ES-I3 (cell line): ENCODE results near the gene ARHGAP11A.
"Not testable (repeated sequence)": the region's sequence is repeated elsewhere in the genome, so short reads cannot be mapped to it uniquely, and the experiment has no call there.

ENCODE experiments used
- H3K36me3 ChIP-seq: 2 replicates; pipeline ENCODE4 v1.6.1; 2013; ENCODE audit warnings: mild to moderate bottlenecking, low read length, control low read depth, moderate library complexity; ENCODE audit not compliant: insufficient read depth
- H3K4me1 ChIP-seq: 2 replicates; pipeline ENCODE4 v1.6.1; 2013; ENCODE audit warnings: mild to moderate bottlenecking, control low read depth, low read length; ENCODE audit not compliant: insufficient read depth
- H3K9ac ChIP-seq: 2 replicates; pipeline ENCODE4 v1.6.1; 2013; ENCODE audit warnings: low read depth, mild to moderate bottlenecking, low read length, moderate library complexity
- H3K9me3 ChIP-seq: 2 replicates; pipeline ENCODE4 v1.6.1; 2013; ENCODE audit warnings: mild to moderate bottlenecking, low read length, moderate library complexity; ENCODE audit not compliant: control insufficient read depth, insufficient read depth

The ARHGAP11A gene

GRCh38 chr15:32615051-32615870 is at the start of gene ARHGAP11A:
Gene ARHGAP11A, plus strand, starts transcription at chr15:32615504. Its CDS starts 708 bp downstream, at chr15:32616212.
- not testable (repeated sequence) for H3K9me3 ChIP-seq, H3K36me3 ChIP-seq, H3K4me1 ChIP-seq
- peak within 1 kb of the TSS; percentile 58 for H3K9ac ChIP-seq

DNA sequence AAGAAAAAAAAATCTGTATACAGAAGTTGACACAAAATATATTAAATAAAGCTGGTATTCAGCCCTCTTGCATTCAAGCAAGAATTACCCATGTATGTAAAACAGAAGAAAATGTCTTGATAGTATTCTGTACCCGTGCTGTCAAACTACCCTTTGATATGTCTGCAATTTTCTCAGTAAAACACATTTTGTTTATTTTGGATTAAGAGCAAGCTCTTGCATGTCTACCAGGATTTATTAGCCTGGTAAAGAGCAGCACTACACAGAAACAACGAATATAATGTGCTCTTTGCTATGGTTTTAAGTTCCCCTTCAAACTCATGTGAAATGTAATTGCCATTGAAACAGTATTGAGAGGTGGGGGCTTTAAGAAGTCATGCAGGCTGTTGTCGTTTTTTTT is 46.3 kb upstream of the ARHGAP11A start:
- not testable (repeated sequence) for H3K36me3 ChIP-seq, H3K9ac ChIP-seq, H3K9me3 ChIP-seq, H3K4me1 ChIP-seq

- H3K4me1 ChIP-seq, H3K9ac ChIP-seq, H3K36me3 ChIP-seq, H3K9me3 ChIP-seq: not testable (repeated sequence)
Measured at GRCh38 chr15:32578482-32578881, 36.8 kb upstream of the ARHGAP11A start.

- H3K4me1 ChIP-seq, H3K9me3 ChIP-seq, H3K36me3 ChIP-seq, H3K9ac ChIP-seq: not testable (repeated sequence)
Measured at GRCh38 chr15:32585844-32586243, 29.5 kb upstream of the ARHGAP11A start.

DNA sequence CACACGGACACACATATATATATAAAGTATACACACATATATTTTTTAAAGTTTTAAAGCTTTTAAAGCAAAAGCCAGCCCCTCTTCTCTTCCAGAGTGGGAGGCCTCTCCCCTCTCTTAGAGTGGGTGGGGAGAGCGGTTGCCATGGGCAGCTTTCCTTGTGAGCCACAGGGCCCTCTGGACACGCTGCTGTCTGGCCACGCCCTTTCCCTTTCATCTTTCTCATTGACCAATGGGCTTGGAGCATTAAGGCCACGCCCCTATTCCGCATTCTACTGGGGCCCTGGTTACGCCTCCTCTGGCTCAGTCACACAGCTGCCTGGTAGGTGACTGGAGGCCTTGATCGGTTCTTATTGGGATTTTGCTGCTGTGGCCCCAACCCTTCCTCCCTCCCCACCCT is 22.2 kb upstream of the ARHGAP11A start, which contains the start of gene GOLGA8N:
Gene GOLGA8N, plus strand, starts transcription at position 306 of the 400 bp plus-strand sequence.
- not testable (repeated sequence) for H3K9ac ChIP-seq, H3K36me3 ChIP-seq, H3K9me3 ChIP-seq, H3K4me1 ChIP-seq

DNA sequence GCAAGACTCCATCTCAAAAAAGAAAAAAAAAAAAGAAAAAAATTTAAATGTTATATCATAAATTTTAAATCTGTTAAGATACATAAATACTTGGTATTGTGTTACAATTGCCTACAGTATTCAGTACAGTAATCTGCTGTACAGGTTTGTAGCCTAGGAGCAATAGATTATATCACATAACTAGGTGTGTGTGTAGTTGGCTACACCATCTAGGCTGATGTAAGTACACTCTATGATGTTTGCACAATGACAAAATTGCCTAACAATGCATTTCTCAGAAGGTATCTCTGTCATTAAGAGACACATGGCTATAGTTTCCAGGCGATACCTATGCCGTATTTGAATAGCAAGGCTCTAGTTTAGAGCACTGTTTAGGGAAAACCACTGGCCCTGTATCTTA is 5.8 kb upstream of the ARHGAP11A start:
- not testable (repeated sequence) for H3K36me3 ChIP-seq, H3K9me3 ChIP-seq, H3K4me1 ChIP-seq, H3K9ac ChIP-seq

DNA sequence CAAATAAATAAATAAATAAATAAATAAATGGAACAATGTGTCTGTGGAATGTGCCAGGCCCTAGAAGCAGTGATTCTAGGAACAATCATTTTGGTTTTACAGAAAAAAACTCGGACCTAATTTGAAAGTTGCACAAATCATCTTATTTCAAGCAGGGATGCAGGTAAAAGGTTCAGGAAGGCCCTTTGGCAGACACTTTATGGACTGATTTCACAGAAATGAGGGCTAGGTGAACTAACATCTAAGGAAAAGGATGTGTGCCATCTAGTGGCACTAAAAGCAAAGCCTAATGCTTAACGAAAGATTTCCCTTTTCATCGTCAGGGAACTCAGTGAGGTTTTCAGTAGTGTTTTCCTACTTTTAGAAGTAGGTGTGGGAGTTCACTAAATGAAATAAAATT is 4.6 kb upstream of the ARHGAP11A start:
- not testable (repeated sequence) for H3K36me3 ChIP-seq, H3K4me1 ChIP-seq, H3K9ac ChIP-seq, H3K9me3 ChIP-seq

- H3K36me3 ChIP-seq, H3K9me3 ChIP-seq, H3K4me1 ChIP-seq: not testable (repeated sequence)
- peak overlapping the region; percentile 58 for H3K9ac ChIP-seq
Measured at GRCh38 chr15:32614712-32615050, 623 bp upstream of the ARHGAP11A start.

DNA sequence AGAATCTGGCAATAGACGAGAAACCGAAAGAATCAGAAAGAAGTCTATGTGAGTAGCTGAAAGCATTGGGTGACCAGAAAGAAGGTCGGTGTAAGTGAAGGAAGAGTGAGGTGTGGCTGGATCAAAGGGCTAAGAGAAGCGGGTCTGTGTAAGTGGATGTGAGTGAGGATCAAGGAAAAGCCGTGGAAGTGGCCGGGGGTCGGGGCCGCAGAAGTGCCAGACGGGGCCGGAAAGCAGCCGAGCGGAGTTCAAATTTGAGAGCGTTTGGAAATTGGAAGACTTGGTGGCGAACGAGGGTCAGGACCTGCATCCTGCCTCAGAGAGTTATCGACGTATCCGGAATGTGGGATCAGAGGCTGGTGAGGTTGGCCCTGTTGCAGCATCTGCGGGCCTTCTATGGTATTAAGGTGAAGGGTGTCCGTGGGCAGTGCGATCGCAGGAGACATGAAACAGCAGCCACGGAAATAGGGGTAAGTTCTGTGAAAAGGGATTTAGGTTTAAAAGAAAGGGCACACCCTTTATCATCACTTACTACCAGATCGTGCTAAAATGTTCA is 645 bp downstream of the ARHGAP11A start:
- H3K36me3 ChIP-seq, H3K9me3 ChIP-seq, H3K4me1 ChIP-seq: not testable (repeated sequence)
- H3K9ac ChIP-seq: peak overlapping the region; percentile 58

DNA sequence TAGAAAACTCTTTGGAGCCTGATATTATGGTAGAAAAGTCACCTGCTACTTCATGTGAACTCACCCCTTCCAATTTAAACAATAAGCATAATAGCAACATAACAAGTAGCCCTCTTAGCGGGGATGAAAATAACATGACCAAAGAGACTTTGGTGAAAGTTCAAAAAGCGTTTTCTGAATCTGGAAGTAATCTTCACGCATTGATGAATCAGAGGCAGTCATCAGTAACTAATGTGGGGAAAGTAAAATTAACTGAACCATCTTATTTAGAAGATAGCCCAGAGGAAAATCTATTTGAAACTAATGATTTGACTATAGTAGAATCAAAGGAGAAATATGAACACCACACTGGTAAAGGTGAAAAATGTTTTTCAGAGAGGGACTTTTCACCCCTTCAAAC is 21.1 kb downstream of the ARHGAP11A start:
- Histone ChIP-seq H3K9ac (no peak overlapping the region), H3K9me3 (no peaks in the 10 kb centered on the region), H3K4me1 (peaks cover 4% of the 10 kb centered on the region; the same call in 1 of the 2 replicates), H3K36me3 (peaks cover 31% of the 10 kb centered on the region)

DNA sequence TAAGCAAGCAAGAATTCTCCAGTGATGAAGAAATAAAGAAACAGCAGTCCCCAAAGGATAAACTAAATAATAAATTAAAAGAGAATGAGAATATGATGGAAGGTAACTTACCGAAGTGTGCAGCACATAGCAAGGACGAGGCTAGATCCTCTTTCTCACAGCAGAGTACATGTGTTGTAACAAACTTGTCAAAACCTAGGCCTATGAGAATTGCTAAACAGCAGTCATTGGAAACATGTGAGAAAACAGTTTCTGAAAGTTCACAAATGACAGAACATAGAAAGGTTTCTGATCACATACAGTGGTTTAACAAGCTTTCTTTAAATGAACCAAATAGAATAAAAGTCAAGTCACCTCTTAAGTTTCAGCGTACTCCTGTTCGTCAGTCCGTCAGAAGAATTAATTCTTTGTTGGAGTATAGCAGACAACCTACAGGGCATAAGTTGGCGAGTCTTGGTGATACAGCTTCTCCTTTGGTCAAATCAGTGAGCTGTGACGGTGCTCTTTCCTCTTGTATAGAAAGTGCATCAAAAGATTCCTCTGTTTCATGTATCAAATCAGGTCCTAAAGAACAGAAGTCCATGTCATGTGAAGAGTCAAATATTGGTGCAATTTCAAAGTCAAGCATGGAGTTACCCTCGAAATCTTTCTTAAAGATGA is 21.7 kb downstream of the ARHGAP11A start:
- Histone ChIP-seq H3K9ac (no peak overlapping the region), H3K36me3 (peaks cover 31% of the 10 kb centered on the region), H3K9me3 (no peaks in the 10 kb centered on the region), H3K4me1 (peaks cover 4% of the 10 kb centered on the region; the same call in 1 of the 2 replicates)

- peaks cover 6% of the 10 kb centered on the region; the same call in 1 of the 2 replicates for H3K4me1 ChIP-seq
- H3K9ac ChIP-seq: no peak overlapping the region
- H3K9me3 ChIP-seq: no peaks in the 10 kb centered on the region
- H3K36me3 ChIP-seq: peaks cover 31% of the 10 kb centered on the region
Measured at GRCh38 chr15:32637704-32638103, 22.4 kb downstream of the ARHGAP11A start.

DNA sequence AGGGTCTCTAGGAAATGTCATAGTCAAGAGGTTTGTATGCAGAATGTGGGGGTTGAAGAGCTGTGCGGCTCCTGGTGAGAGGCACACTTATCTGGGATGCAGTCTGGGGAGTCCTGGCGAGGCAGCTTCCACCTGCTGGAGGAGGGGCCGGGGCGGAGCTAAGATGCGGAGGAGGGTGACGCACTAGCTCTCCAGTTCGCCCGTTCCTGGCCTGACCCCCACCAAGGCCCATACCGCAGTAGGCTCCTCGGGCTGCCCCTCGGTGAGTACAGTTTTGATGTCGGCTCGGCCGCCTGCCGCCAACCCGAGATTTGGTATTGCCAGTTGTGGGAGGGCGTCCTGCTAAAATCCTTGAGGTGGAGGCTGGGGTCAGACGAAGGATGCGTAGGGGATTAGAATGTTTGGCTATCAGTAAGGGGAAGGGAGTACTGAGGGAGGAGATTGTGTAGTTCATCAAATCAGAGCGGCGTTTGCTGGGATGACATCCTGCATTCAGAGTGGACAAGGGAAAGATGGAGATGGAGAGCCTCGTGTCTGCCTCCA is 26.3 kb downstream of the ARHGAP11A start, which contains the start of gene SCG5:
Gene SCG5, plus strand, starts transcription at position 194 of the 543 bp plus-strand sequence. CDS start 1,883 bp downstream, outside the sequence.
- Histone ChIP-seq H3K36me3 (peaks cover 15% of the 10 kb centered on the region), H3K9me3 (no peaks in the 10 kb centered on the region), H3K4me1 (peaks cover 20% of the 10 kb centered on the region; the same call in 1 of the 2 replicates), H3K9ac (peak within 1 kb of the TSS; percentile 54; the same call in 1 of the 2 replicates)

- peaks cover 3% of the 10 kb centered on the region; the same call in 1 of the 2 replicates for H3K36me3 ChIP-seq
- H3K4me1 ChIP-seq: peaks cover 20% of the 10 kb centered on the region; the same call in 1 of the 2 replicates
- no peaks in the 10 kb centered on the region for H3K9me3 ChIP-seq
- peak overlapping the region; percentile 36; the same call in 1 of the 2 replicates for H3K9ac ChIP-seq
Measured at GRCh38 chr15:32642667-32643435, 27.5 kb downstream of the ARHGAP11A start.
